Right lung (tissue), 5 donors: ENCODE measurements around the gene STEEP1. TPM values are rescaled to one million over a fixed set of nuclear protein-coding genes. Genes with fewer than 3 reads are reported as not detected.
"Not testable (repeated sequence)": the region's sequence is repeated elsewhere in the genome, so short reads cannot be mapped to it uniquely, and the experiment has no call there.

Experiments used
- DNase-seq, 2 donors: peaks; one replicate each; pipeline ENCODE4 v3.0.0-alpha.2; 2013
- polyA plus RNA-seq, 5 donors: library from polyadenylated mRNA; unstranded; fragments of 120-200 nt; gene quantifications; one replicate each; pipeline versions ENCODE4 v1.2.1 to v1.2.3, GENCODE V29; 2013; ENCODE audit warnings: inconsistent platforms in 1 of 5, low replicate concordance in 1 of 5; ENCODE audit not compliant: insufficient read length in 5 of 5, insufficient read depth in 1 of 5

The STEEP1 gene
- polyA plus RNA-seq, 5 donors, result 26.2 to 36.8 (median 31.4) TPM

DNA sequence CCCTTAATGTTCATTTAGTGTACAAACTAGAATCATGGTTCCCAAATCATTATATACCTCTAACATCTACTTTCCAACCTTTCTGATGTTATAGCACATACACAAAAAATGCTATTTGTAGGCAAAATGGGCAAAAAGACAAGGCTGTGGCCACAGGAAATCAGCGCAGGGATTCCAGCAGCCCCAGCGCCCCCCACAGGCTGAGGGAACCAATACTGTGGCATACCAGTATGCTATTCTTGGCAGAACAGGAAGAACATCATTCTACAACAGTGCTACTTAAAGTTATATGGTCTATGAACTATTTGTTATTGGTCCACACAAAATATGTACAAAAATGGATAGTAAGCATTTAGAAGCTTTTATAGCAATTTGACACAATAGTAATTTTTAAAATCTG is 25.3 kb downstream of the STEEP1 start:
- no peak for DNase-seq

DNA sequence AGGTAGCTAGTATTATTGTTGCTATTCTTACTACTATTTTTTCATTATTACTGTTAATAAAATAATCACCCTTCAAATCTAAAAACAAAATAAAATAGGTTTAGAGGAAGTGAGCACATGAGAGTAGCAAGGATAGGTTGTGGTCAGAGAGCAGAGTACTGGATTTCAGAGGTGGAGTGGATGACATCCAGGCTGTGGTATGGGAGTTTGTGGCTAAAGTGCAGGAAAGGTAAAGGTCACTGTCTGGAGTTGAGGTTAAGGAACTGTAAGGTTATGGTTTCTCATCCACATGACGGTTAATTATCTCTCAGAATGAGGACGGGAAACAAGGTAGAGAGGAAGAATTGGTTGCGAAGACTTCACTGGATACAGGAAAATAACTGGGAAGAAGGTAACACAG is 27.7 kb downstream of the STEEP1 start:
- no peak for DNase-seq

DNA sequence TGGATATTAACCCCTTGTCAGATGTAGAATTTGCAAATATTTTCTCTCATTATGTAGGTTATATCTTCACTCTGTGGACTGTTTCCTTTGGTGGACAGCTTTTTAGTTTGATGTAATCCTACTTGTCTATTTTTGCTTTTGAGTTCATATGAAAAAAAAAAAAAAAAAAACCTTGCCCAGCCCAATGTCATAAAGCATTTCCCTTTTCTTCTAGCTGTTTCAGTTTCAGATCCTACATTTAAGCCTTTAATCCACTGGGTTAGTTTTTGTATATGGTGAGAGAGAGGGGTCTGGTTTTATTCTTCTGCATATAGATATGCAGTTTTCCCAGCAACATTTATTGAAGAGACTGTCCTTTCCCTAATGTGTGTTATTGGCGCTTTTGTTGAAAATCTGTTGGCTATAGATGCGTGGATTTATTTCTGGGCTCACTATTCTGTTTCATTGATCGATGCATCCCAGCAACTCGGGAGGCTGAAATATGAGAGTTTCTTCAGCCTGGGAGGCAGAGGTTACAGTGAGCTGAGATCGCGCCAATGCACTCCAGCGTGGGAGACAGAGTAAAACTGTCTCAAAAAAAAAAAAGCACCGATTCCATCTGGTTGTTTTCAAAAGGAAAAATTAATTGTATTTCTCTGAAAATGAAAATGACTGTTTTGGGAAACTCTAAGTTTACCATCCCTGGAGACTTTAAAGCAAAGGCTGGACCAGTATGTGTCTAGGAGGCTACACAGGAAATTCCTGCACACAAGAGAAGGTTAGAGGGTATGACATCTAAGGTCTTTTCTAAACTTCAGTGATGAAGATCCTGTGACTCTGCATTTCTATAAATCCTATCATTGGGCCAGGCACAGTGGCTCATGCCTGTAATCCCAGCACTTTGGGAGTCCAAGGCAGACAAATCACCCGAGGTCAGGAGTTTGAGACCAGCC is 35.6 kb downstream of the STEEP1 start:
- no peak for DNase-seq

DNA sequence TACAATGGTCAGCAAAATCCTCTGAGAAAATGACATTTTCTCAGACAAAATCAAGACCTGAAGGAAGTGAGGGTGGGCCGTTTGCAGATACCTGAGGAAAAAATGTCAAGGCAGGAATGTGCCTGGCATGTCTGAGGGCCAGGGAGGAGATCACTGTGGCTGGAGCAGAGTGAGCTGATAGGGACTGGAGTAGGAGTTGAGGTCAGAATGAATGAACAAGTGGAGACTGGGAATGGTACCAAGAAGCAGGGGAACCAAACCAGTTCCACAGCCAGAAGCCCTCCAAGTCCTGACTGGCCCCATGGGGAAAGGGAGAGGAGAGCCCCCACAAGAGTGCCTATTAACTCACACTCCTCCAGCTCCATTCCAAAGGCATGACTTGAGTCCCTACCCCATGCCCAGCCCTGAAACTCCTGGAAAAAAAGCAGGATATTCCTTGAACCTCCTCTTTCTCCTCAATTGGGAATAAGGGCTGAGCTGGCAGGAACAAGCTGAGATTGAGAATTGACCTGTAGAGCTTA is 41.5 kb downstream of the STEEP1 start:
- DNase-seq, result no peak

DNA sequence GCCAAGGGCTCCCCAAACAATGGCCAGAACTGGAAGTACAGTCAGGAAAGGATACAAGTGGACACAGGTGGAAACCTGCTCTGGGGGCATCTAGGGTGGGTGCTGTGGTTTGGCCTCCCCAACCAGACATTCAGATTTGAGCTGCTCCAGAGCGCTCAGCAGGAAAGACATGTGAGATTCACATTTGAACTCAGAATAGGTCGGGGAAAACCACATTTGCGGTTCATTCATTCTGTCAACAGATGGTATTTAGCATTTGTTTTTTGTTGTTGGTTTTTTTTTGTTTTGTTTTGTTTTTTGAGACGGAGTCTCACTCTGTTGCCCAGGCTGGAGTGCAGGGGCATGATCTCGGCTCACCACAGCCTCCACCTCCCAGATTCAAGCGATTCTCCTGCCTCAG is 44.0 kb downstream of the STEEP1 start:
- no peak for DNase-seq

DNA sequence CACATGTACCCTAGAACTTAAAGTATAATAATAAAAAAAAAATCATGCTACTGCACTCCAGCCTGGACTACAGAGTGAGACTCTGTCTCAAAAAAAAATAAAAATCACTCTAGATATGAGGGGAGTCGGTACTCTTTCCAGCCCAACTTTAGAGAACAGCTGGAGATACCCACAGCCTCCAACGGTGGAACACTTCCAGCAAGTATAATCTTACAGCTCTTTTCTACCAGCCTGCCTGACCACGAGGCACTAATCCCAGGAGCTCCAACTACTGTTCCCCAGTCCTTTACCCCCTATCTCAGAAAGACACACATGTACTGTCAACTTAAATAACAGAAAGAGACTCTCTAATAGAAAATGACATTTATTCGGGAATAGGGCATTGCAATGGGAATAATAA is 46.8 kb downstream of the STEEP1 start:
- no peak for DNase-seq

DNA sequence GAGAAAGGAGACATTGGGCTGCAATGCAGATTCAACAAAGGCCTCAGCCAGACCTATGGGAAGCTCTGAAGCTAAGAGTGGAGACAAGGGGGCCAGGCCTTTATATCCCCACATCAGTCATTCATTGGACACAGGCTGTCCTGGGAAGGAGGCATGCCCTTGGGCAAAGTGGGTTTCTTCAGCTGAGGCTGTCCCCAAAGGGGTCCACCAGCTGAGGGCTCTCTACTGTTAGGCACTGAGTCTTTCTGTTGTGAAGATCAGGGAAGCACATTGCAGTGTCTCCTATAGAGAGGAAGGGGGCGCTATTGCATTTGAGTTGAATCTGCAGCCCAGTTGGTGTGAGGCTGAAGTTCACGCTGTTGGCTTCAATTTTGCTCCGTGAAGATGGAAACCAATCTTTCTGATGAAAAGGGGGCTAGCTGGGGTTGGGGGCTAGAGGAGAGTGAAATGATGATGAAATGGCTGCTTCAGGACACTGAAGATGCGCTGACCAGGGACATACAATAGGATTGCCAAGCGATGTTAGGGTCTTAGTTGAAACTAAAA is 49.0 kb downstream of the STEEP1 start:
- peak in 1 of 2 donors; percentile 38 for DNase-seq

DNA sequence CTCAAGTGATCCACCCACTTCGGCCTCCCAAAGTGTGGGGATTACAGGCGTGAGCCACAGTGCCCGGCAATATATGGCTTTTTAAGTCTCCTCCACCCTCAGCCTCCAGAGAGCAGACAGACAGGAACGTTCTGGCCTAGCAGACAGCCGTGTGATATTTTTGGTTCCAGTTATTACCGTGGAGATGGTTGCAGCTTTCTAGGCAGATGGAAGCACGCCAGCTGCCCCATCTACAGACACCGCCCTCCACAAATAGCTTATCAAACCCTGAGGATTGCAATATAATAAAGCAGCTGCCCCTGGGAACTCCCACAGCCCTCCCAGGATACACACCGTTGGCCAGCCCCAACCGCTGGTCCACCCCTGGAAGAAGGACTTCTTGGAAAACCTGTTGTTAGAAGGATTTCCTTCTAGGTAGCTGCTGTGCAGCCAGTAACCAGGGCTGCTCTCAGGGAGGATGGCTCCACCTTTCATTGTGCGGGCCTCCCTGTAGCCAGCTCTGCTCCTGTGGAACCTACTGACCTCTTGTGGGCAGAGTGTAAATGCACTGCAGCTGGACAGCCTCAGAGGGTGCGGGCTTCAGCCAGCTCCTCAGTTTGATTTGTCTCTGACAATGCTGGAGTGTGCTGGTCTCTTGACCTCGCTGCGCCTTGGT is 52.9 kb downstream of the STEEP1 start:
- DNase-seq, result peak; percentile 17 to 31

DNA sequence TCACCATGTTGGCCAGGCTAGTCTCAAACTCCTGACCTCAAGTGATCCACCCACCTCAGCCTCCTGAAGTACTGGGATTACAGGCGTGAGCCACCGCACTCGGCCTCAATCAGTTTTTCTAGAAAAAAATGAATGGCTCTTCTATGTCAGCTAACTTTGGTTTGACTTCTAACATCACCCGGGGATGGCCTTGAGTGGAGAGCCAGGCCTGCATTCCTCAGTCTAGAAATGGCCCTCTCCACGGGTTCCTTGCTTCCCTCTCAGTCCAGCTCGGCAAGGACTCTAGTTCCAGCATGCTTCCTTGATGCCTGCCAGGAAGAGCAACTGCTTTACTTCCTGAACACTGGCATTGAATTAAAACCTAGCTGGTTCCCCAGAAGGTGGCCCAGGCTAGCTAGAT is 58.0 kb downstream of the STEEP1 start:
- no peak for DNase-seq

DNA sequence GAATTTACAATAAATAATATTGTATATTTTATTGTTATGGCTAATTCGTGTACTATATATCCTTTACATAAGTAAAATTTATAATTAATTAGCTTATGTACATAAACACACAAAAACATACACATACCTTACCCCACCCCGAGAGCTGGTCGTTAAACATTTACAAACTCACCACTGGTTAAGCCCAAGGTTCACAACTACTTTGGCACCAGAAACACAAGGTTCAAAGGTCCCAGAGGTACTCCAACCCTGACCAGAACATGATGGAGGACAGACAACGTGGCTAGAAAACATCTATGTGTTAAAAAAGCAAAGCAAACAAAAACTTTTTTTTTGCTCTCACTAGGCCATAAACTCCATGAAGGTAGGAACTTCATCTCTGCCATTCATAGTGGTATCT is 59.3 kb downstream of the STEEP1 start:
- DNase-seq, result no peak

DNA sequence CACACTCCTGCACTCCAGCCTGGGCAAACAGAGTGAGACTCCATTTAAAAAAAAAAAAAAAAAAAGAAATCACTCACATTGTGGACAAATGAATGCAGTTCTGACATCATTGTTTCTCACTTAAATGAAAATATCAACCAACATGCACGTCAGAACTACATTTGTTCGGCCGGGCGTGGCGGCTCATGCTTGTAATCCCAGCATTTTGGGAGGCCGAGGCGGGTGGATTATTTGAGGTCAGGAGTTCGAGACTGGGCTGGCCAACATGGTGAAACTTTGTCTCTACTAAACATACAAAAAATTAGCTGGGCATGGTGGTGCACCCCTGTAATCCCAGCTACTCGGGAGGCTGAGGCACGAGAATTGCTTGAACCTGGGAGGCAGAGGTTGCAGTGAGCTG is 60.1 kb downstream of the STEEP1 start:
- DNase-seq, result not testable (repeated sequence)

DNA sequence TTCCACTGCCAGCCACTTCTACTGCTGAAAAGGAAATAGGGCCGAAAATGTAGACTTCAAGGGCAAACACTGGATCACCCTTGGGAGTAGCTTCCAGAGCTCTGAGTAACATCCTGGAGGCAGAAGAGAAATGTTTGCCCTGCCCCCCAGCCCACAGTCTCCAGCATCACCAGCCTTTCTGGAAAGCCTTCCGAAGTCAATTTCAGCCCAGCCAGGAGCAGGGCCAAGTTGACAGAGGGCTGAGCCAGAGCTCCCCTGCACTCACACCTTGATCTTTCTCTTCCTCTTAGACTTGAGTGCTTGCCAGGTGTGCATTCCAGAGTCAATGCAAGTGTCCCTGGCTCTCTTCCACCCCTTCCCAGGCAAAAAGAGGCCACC is 61.7 kb downstream of the STEEP1 start:
- no peak for DNase-seq

DNA sequence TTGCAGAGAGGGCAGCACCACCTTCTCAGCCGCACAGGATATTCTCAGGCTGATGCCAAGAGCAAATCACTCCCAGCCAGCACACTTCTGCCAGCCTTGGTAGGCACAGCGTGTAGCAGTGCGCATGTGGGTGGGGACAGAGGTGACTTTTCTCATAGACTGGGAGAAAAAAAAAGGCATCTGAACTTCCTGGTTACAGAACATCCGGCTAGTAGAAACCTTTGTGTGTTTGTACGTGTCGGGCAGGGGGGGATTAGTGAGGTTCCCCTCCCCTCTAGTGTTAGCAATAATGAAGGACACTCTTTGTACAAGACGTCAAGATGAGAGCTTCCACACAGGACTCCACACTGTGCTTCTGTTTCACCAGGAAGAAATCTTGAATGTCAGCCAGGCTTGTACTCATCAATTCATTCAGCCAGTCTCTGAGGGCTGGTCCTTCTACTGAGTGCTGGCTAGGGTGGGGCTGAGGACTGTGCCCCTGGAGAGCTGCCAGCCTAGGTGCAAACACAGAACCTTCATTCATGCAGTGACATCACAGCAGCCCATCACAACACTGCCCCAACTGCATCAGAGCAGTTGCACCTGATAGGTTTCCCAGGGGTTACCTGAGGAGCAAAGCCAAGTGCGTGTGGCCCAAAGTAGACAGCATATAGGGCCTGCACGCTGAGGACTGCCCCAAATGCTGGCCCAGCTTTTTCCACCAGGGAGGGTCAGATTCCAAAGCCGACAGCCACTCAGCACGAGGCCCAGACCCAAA is 62.3 kb downstream of the STEEP1 start:
- DNase-seq, result no peak

DNA sequence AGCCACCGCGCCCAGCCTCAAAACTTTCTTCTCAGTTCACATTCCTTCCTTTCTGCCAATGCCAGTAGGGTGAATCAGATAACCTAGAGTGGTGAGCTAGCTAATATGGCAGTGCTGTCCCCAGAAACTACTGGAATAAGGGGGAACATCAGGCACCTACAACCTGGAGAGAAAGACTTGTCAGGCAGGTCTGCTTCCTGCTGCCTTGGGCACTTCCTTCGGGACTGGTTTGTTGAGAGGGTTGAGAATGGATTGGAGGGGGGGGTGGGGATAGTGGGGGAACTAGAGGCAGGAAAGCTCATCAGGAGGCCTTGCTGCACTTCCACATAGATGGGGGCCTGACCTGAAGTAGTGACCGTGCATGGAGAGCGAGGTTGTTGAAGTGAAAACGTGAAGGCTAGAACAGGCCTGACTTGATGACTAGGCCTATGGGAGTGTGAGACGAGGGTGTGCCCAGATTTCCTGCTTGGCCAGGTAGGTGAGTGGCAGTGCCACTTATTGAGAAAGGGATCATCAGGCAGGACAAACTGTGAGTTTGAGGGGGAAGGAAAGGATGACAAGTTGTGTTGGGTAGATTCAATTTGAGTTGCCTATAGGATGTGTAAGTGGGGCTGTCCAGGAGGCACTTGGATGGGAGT is 63.6 kb downstream of the STEEP1 start:
- no peak for DNase-seq

DNA sequence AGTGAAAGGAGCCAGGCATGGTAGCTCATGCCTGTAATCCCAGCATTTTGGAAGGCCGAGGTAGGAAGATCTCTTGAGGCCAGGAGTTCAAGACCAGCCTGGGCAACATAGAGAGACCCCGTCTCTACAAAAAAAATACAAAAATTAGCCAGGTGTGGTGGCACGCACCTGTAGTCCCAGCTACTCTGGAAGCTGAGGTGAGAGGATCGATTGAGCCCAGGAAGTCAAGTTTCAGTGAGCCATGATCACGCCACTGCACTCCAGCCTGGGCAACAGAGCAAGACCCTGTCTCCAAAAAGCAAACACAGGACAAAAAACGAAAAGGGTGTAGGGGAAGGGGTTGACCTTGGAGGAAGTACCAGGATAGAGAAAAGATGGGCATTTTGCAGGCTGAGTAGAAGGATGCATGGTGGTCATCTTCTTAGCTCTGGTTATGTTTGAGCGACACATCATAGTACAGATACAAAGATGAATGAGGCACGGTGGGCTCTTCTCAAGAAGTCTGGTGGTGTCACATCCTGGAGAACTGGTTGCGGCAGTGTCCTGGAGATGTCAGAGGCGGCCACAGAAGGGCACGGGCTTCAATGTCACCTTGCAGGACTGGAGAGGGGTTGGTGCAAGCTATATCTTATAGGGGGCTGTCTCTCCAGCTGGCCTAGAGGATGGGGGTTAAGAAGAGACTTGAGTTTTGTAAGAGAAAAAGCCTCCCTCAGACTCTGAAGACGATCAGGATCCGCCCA is 65.0 kb downstream of the STEEP1 start:
- DNase-seq, result no peak

DNA sequence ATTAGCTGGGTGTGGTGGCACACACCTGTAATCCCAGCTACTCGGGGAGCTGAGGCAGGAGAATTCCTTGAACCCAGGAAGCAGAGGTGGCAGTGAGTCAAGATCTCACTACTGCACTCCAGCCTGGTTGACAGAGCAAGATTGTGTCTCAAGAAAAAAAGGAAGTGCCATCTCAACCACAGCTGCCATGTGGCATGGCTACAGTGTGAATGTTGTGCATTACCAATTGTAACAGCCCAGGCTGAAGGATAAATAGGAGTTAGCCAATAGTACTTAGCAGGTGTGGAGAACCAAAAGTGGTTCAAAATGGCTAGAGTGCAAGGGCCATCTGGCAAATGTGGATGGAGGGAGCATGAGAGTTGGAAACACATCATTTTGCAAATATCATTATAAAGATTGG is 68.0 kb downstream of the STEEP1 start:
- DNase-seq, result no peak

DNA sequence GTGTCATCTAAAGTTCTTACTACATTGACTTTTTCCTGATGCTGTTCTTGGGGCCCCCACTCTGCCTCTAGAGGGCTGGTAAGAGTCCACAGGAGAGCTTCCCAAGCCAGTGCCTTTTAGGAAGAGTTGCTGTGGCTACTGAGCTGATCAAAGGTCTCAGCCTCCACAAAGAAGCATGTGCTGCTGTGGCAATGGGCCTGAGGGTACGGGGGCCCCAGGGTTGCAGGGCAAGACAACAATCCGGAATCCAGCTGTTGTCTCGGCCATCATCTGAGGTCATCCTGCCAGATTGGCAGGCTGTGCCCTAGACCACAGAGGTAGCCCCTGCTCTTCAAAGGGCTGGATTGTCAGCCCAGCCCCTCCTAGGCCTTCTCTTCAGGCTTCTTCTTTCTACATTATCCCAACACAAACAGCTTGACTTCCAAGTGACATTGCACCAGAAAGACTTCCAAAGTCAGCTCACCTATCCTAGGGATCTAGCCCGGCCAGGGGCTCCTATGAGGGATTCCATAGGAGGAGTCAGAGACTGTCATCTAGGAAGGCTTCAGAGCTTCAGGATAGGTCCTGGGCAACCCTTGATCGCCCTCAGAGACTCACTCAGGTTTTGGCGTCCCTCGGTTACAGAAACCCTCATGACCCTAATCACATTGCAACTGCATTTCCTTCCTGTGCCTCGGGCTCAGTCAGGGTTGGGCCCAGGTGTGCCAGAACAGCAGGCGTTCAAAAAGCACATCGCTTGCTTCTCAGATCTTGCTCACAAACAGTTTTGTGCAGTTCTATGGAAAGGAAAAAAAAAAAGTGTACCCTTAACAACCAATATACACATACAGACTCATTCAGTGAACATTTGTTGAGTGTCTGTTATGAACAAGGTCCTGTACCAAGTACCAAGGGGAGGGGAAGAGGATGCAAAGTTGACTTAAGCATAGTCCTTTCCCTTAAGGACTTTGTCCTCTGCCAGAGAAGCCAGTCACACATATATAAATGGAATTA is 69.2 kb downstream of the STEEP1 start:
- DNase-seq, result no peak

DNA sequence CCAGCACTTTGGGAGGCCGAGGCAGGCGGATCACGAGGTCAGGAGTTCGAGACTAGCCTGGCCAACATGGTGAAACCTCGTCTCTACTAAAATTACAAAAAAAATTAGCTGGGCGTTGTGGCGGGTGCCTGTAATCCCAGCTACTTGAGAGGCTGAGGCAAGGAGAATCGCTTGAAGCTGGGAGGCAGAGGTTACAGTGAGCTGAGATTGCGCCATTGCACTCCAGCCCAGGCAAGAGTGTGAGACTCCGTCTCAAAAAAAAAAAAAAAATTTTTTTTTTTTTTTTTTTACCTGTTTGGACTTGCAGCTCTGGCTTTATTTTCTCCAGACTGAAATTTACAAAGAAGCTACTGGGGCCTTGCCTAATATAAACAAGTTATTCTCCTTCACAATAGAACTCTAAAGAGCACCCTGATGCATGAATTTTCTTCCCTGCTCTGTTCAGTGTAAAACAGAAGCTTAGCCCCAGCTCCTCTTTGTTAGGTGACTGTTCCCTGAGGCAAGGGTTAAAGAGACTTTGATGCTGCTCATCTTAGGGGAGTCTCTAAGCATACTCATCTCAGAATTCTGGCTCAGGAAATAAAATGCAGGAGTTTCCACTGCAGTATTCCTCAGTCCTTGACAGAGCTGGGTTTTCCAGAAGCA is 71.2 kb downstream of the STEEP1 start:
- DNase-seq, result not testable (repeated sequence)

DNA sequence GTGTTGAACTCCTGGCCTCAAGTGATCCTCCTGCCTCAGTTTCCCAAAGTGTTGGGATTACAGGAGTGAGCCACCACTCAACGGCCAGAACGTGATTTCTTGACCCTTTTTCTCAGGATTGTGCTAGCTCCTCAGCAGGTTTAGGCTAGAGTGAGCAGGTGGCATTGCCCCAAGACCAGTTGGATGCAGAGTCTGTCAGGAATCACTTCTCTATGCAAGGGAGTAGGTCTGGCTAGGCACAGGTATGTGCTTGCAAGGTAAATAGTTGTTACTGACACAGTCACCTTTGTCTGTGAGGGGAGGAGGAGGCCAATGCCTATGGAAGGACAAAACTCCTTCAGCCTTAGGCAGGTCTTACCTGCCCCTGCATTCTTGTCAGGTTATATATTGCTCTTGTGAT is 72.7 kb downstream of the STEEP1 start:
- no peak for DNase-seq
